Naive B cell (primary cell): ENCODE results near the gene IL17RB. TPM values are rescaled to one million over a fixed set of nuclear protein-coding genes. Genes with fewer than 3 reads are reported as not detected.
A peak's percentile ranks its signal among the peaks of the same experiment; 100 is the strongest.

Experiments
- ATAC-seq, 2 donors: fragments of 150-1000 bp; cut with Tn5 transposase; 2 replicates each; pipeline ENCODE4 v1.10.0; 2021; ENCODE audit warnings: low read depth in 2 of 2, mild to moderate bottlenecking in 2 of 2, moderate library complexity in 2 of 2
- DNase-seq: peaks from one replicate; pipeline ENCODE4 v3.0.0; 2022
- H3K27ac Mint-ChIP-seq, 6 donors: one replicate each; pipeline ENCODE4 v1.8.0; 2020 to 2022; ENCODE audit warnings: mild to moderate bottlenecking in 6 of 6, mixed read lengths in 6 of 6, moderate library complexity in 5 of 6, inconsistent platforms in 2 of 6
- H3K27me3 Mint-ChIP-seq, 3 donors: one replicate each; pipeline ENCODE4 v1.8.0; 2021 to 2022; ENCODE audit warnings: mixed read lengths in 3 of 3, mild to moderate bottlenecking in 1 of 3
- H3K36me3 Mint-ChIP-seq, 2 donors: one replicate each; pipeline ENCODE4 v1.8.0; 2020 to 2022; ENCODE audit warnings: mixed read lengths in 2 of 2, inconsistent platforms in 1 of 2, mild to moderate bottlenecking in 1 of 2
- H3K4me1 Mint-ChIP-seq, 3 donors: one replicate each; pipeline ENCODE4 v1.8.0; 2020 to 2022; ENCODE audit warnings: mixed read lengths in 3 of 3, inconsistent platforms in 1 of 3, mild to moderate bottlenecking in 1 of 3, moderate library complexity in 1 of 3
- H3K4me3 Mint-ChIP-seq, 8 donors: one replicate each; pipeline ENCODE4 v1.8.0; 2020 to 2022; ENCODE audit warnings: mild to moderate bottlenecking in 8 of 8, mixed read lengths in 8 of 8, moderate library complexity in 8 of 8, inconsistent platforms in 2 of 8
- H3K9me3 Mint-ChIP-seq, 7 donors: one replicate each; pipeline ENCODE4 v1.8.0; 2020 to 2022; ENCODE audit warnings: mixed read lengths in 7 of 7, mild to moderate bottlenecking in 5 of 7, inconsistent platforms in 2 of 7, moderate library complexity in 1 of 7
- polyA plus RNA-seq, 6 donors: library from polyadenylated mRNA; unstranded; fragments of 300-500 nt; fragmentation: Illumina TruSeq; gene quantifications; one replicate each; pipeline ENCODE4 v1.2.3, GENCODE V29; 2021; ENCODE audit warnings: low read depth in 6 of 6

IL17RB gene
- polyA plus RNA-seq, 6 donors from 2014 or later: 0.27 to 0.81 (median 0.45) TPM; not detected in 1

- peaks cover 24 to 31% (median 26%) of the 10 kb centered on the region in 3 donors for H3K4me1 Mint-ChIP-seq
- H3K27ac Mint-ChIP-seq: peak overlapping the region in 4 of 6 donors; percentile 89 to 99 (median 94)
- H3K9me3 Mint-ChIP-seq: no peaks in the 10 kb centered on the region
- DNase-seq (no peak), ATAC-seq (no peak)
- H3K4me3 Mint-ChIP-seq: peak overlapping the region; percentile 92 to 100 (median 98)
- no peaks in the 10 kb centered on the region for H3K27me3 Mint-ChIP-seq
- H3K36me3 Mint-ChIP-seq: peaks cover 14 to 20% of the 10 kb centered on the region in 2 donors
These were observed 34.3 kb downstream of the IL17RB start for GRCh38 chr3:53880396-53881345.

GRCh38 chr3:53881691-53882593 lies 35.6 kb downstream of the IL17RB start, which contains the start of gene ACTR8:
Gene ACTR8 (minus strand): TSS chr3:53882152. CDS start chr3:53882101, 51 bp downstream.
- no peaks in the 10 kb centered on the region for H3K9me3 Mint-ChIP-seq
- H3K4me1 Mint-ChIP-seq: peaks cover 24 to 31% (median 26%) of the 10 kb centered on the region in 3 donors
- peak within 1 kb of the TSS; percentile 92 to 100 (median 98) for H3K4me3 Mint-ChIP-seq
- ATAC-seq (peak; percentile 89 to 91), DNase-seq (peak; percentile 86)
- peak within 1 kb of the TSS; percentile 90 to 99 (median 96) for H3K27ac Mint-ChIP-seq
- peaks cover 14 to 16% of the 10 kb centered on the region in 2 donors for H3K36me3 Mint-ChIP-seq
- H3K27me3 Mint-ChIP-seq: no peaks in the 10 kb centered on the region

- no peaks in the 10 kb centered on the region for H3K9me3 Mint-ChIP-seq
- H3K4me3 Mint-ChIP-seq: peak overlapping the region in 7 of 8 donors; percentile 92 to 100 (median 97)
- peak overlapping the region; percentile 79 to 99 (median 90) for H3K27ac Mint-ChIP-seq
- peaks cover 13 to 14% of the 10 kb centered on the region in 2 donors for H3K36me3 Mint-ChIP-seq
- DNase-seq (no peak), ATAC-seq (no peak)
- no peaks in the 10 kb centered on the region for H3K27me3 Mint-ChIP-seq
- H3K4me1 Mint-ChIP-seq: peaks cover 26 to 34% (median 29%) of the 10 kb centered on the region in 3 donors
These were observed 36.6 kb downstream of the IL17RB start for GRCh38 chr3:53883008-53883407.

- ATAC-seq: no peak
- H3K36me3 Mint-ChIP-seq: peaks cover 6 to 19% of the 10 kb centered on the region in 2 donors
- peak overlapping the region in 1 of 8 donors; percentile 15 for H3K4me3 Mint-ChIP-seq
- no peak for DNase-seq
- H3K9me3 Mint-ChIP-seq: no peaks in the 10 kb centered on the region
- H3K4me1 Mint-ChIP-seq: peaks cover 31 to 39% (median 35%) of the 10 kb centered on the region in 3 donors
- H3K27me3 Mint-ChIP-seq: no peaks in the 10 kb centered on the region
- H3K27ac Mint-ChIP-seq: no peak overlapping the region
These were observed 38.3 kb downstream of the IL17RB start for GRCh38 chr3:53884623-53885022.

GRCh38 chr3:53885239-53885638 lies 38.9 kb downstream of the IL17RB start:
- Mint-ChIP-seq H3K27me3 (no peaks in the 10 kb centered on the region), H3K9me3 (no peaks in the 10 kb centered on the region), H3K4me3 (no peak overlapping the region), H3K36me3 (peaks cover 6 to 19% of the 10 kb centered on the region in 2 donors), H3K4me1 (peaks cover 36 to 40% (median 40%) of the 10 kb centered on the region in 3 donors), H3K27ac (peak overlapping the region in 1 of 6 donors; percentile 36)
- ATAC-seq: no peak
- no peak for DNase-seq

- no peak for ATAC-seq
- H3K4me3 Mint-ChIP-seq: no peak overlapping the region
These were observed 41.1 kb downstream of the IL17RB start for GRCh38 chr3:53887446-53887845.

GRCh38 chr3:53888232-53888631 lies 41.9 kb downstream of the IL17RB start:
- ATAC-seq: no peak
- peak overlapping the region in 1 of 8 donors; percentile 96 for H3K4me3 Mint-ChIP-seq
- peaks cover 33 to 35% (median 35%) of the 10 kb centered on the region in 3 donors for H3K4me1 Mint-ChIP-seq

More at GRCh38 chr3:53887446-53887845, 41.1 kb downstream of the IL17RB start:
- peaks cover 35 to 39% (median 37%) of the 10 kb centered on the region in 3 donors for H3K4me1 Mint-ChIP-seq
- no peaks in the 10 kb centered on the region for H3K27me3 Mint-ChIP-seq
- DNase-seq: no peak
- peaks cover 0 to 19% of the 10 kb centered on the region in 2 donors for H3K36me3 Mint-ChIP-seq
- H3K9me3 Mint-ChIP-seq: peaks cover 0 to 7% (median 0%) of the 10 kb centered on the region in 7 donors
- peak overlapping the region in 1 of 6 donors; percentile 36 for H3K27ac Mint-ChIP-seq

GRCh38 chr3:53890726-53891475 lies 44.5 kb downstream of the IL17RB start:
- Mint-ChIP-seq H3K9me3 (peaks cover 0 to 17% (median 2%) of the 10 kb centered on the region in 7 donors), H3K27ac (peak overlapping the region; percentile 97 to 99 (median 99)), H3K4me1 (peaks cover 31 to 35% (median 35%) of the 10 kb centered on the region in 3 donors), H3K36me3 (peaks cover 10 to 31% of the 10 kb centered on the region in 2 donors), H3K4me3 (peak overlapping the region; percentile 90 to 97 (median 96)), H3K27me3 (peaks cover 0 to 16% (median 0%) of the 10 kb centered on the region in 3 donors)
- ATAC-seq: peak; percentile 37 to 40
- DNase-seq: peak; percentile 39

More at GRCh38 chr3:53888232-53888631, 41.9 kb downstream of the IL17RB start:
- H3K27ac Mint-ChIP-seq: peak overlapping the region in 1 of 6 donors; percentile 56
- H3K36me3 Mint-ChIP-seq: peaks cover 5 to 23% of the 10 kb centered on the region in 2 donors
- H3K27me3 Mint-ChIP-seq: no peaks in the 10 kb centered on the region
- DNase-seq: no peak
- peaks cover 0 to 15% (median 0%) of the 10 kb centered on the region in 7 donors for H3K9me3 Mint-ChIP-seq

GRCh38 chr3:53891497-53892285 lies 45.3 kb downstream of the IL17RB start, which contains the start of gene SELENOK:
Gene SELENOK (minus strand): TSS chr3:53891859.
- peaks cover 0 to 22% (median 3%) of the 10 kb centered on the region in 3 donors for H3K27me3 Mint-ChIP-seq
- peaks cover 31 to 35% (median 35%) of the 10 kb centered on the region in 3 donors for H3K4me1 Mint-ChIP-seq
- ATAC-seq: peak; percentile 88 to 90
- DNase-seq: peak; percentile 98
- peak within 1 kb of the TSS; percentile 90 to 97 (median 96) for H3K4me3 Mint-ChIP-seq
- peaks cover 0 to 17% (median 2%) of the 10 kb centered on the region in 7 donors for H3K9me3 Mint-ChIP-seq
- H3K36me3 Mint-ChIP-seq: peaks cover 10 to 28% of the 10 kb centered on the region in 2 donors
- H3K27ac Mint-ChIP-seq: peak within 1 kb of the TSS; percentile 97 to 99 (median 99)

- DNase-seq (no peak), ATAC-seq (no peak)
- Mint-ChIP-seq H3K4me3 (peak overlapping the region; percentile 90 to 97 (median 96)), H3K9me3 (peaks cover 0 to 17% (median 2%) of the 10 kb centered on the region in 7 donors), H3K27me3 (peaks cover 0 to 26% (median 9%) of the 10 kb centered on the region in 3 donors), H3K27ac (peak overlapping the region; percentile 97 to 99 (median 99)), H3K36me3 (peaks cover 10 to 26% of the 10 kb centered on the region in 2 donors), H3K4me1 (peaks cover 31 to 35% (median 35%) of the 10 kb centered on the region in 3 donors)
These were observed 45.9 kb downstream of the IL17RB start for GRCh38 chr3:53892286-53892637.

- H3K4me3 Mint-ChIP-seq: no peak overlapping the region
- no peak for ATAC-seq
These were observed 53.4 kb downstream of the IL17RB start for GRCh38 chr3:53899750-53900149.

More at GRCh38 chr3:53899750-53900149, 53.4 kb downstream of the IL17RB start:
- Mint-ChIP-seq H3K27me3 (peaks cover 29 to 55% (median 45%) of the 10 kb centered on the region in 3 donors), H3K9me3 (peaks cover 0 to 5% (median 3%) of the 10 kb centered on the region in 7 donors), H3K27ac (no peak overlapping the region), H3K36me3 (no peaks in the 10 kb centered on the region), H3K4me1 (no peaks in the 10 kb centered on the region)
- DNase-seq: no peak
